ENCODE data around the gene ELMOD2.

The ELMOD2 gene

GRCh38 chr4:140584439-140584838 is 60.5 kb downstream of the ELMOD2 start:
- DNase-seq: no peak

- DNase-seq: no peak
These were observed 71.1 kb downstream of the ELMOD2 start for GRCh38 chr4:140595065-140595464.

- DNase-seq: no peak
These were observed 76.4 kb downstream of the ELMOD2 start for GRCh38 chr4:140600408-140600807.

GRCh38 chr4:140602714-140603113 is 78.7 kb downstream of the ELMOD2 start:
- DNase-seq: no peak

GRCh38 chr4:140603286-140603685 is 79.3 kb downstream of the ELMOD2 start:
- no peak for DNase-seq
